OCI-LY7 (cell line): ENCODE results near the gene WNK4. TPM values are rescaled to one million over a fixed set of nuclear protein-coding genes. Genes with fewer than 3 reads are reported as not detected.

Source experiments
- BruUV-seq: library from RNA; stranded (reverse); fragments of 400-500 nt; replicated peaks from 2 replicates; lab custom pipeline; 2021; lab: Mats Ljungman, UMichigan
- CTCF ChIA-PET: fragments of 300-600 bp; sonication (Branson Sonifier 250); formaldehyde crosslinking; loops from one replicate; lab custom pipeline; 2022; ENCODE audit warnings: antibody characterized with exemption; ENCODE audit not compliant: unreplicated experiment; lab: Charles Lee
- POLR2A ChIA-PET: fragments of 300-600 bp; sonication (Branson Sonifier 250); formaldehyde crosslinking; loops from one replicate; lab custom pipeline; 2022; ENCODE audit warnings: antibody characterized with exemption; lab: Charles Lee
- DNase-seq: peaks from one replicate; pipeline ENCODE4 v3.0.0-alpha.2; 2015; ENCODE audit warnings: low spot score
- H2AFZ ChIP-seq: fragments of 200-600 bp; sonication (generic), shearing (Covaris generic); 2 replicates; pipeline ENCODE4 v1.6.1; 2014; ENCODE audit warnings: mild to moderate bottlenecking, antibody characterized with exemption, low read length, moderate library complexity
- H3K27ac ChIP-seq: fragments of 200-600 bp; sonication (generic); 2 replicates; pipeline ENCODE4 v1.5.1; 2014; ENCODE audit warnings: mixed run types, low read depth, mild to moderate bottlenecking, moderate library complexity, low read length, inconsistent platforms; ENCODE audit not compliant: poor library complexity, severe bottlenecking
- H3K36me3 ChIP-seq: fragments of 200-600 bp; sonication (generic); 2 replicates; pipeline ENCODE4 v1.6.1; 2014; ENCODE audit warnings: mild to moderate bottlenecking, antibody characterized with exemption, low read length, moderate library complexity, mixed read lengths; ENCODE audit not compliant: insufficient read depth
- H3K4me1 ChIP-seq: fragments of 200-600 bp; sonication (generic); 2 replicates; pipeline ENCODE4 v1.5.1; 2014; ENCODE audit warnings: mild to moderate bottlenecking, low read length; ENCODE audit not compliant: insufficient read depth, poor library complexity, severe bottlenecking
- H3K4me2 ChIP-seq: fragments of 200-600 bp; sonication (generic); 2 replicates; pipeline ENCODE4 v1.6.1; 2014; ENCODE audit warnings: mild to moderate bottlenecking, low read length
- H3K4me3 ChIP-seq: fragments of 200-600 bp; sonication (generic); 2 replicates; pipeline ENCODE4 v1.5.1; 2014; ENCODE audit warnings: mild to moderate bottlenecking, low read depth, low read length; ENCODE audit not compliant: poor library complexity, severe bottlenecking
- H3K79me2 ChIP-seq: fragments of 200-600 bp; sonication (generic); 2 replicates; pipeline ENCODE4 v1.6.1; 2016; ENCODE audit warnings: low read depth, mild to moderate bottlenecking, low read length, moderate library complexity, mixed read lengths; ENCODE audit not compliant: insufficient read depth
- H3K9me2 ChIP-seq: fragments of 200-600 bp; sonication (generic); 2 replicates; pipeline ENCODE4 v1.6.1; 2016; ENCODE audit warnings: mild to moderate bottlenecking, low read length, mixed read lengths; ENCODE audit not compliant: insufficient read depth
- H3K9me3 ChIP-seq: fragments of 200-600 bp; sonication (generic); 2 replicates; pipeline ENCODE4 v1.6.1; 2014; ENCODE audit warnings: mild to moderate bottlenecking, mixed run types, low read length, mixed read lengths
- H4K20me1 ChIP-seq: fragments of 200-600 bp; sonication (generic); 2 replicates; pipeline ENCODE4 v1.6.1; 2014; ENCODE audit warnings: mild to moderate bottlenecking, antibody characterized with exemption, low read length, moderate library complexity, mixed read lengths; ENCODE audit not compliant: insufficient read depth
- CTCF ChIP-seq: fragments of 200-600 bp; sonication (generic); conservative IDR thresholded peaks from 2 replicates; pipeline ENCODE4 v1.5.1; 2014; ENCODE audit warnings: mild to moderate bottlenecking, antibody characterized with exemption, low read length, moderate library complexity, mixed read lengths
- EZH2phosphoT487 ChIP-seq: fragments of 200-600 bp; sonication (generic); IDR thresholded peaks from 2 replicates; pipeline ENCODE4 v1.6.1; 2018; ENCODE audit warnings: low read depth, borderline replicate concordance, mild to moderate bottlenecking, mixed run types, antibody characterized with exemption, low read length, moderate library complexity, mixed read lengths
- intact Hi-C: fragments of 100-400 bp; cut with micrococcal nuclease; formaldehyde crosslinking; loops from one replicate; pipeline ENCODE4 v1.10.0; 2022; ENCODE audit not compliant: unreplicated experiment
- total RNA-seq, 2 experiments: library from RNA; depleted of rRNA in 1 of 2; stranded (reverse); fragments of >200 nt in 1 of 2; shearing (Covaris generic) in 1 of 2; gene quantifications; 2 replicates each; pipeline ENCODE4 v1.2.3, GENCODE V29; 2014 to 2022

WNK4 gene
- total RNA-seq, 2 experiments from 2014 or later = 2.4 to 8.3 TPM

GRCh38 chr17:42832213-42832933, 52.0 kb downstream of the WNK4 start:
- Histone ChIP-seq H3K27ac (peak overlapping the region; percentile 60), H3K9me2 (no peaks in the 10 kb centered on the region), H3K9me3 (no peaks in the 10 kb centered on the region), H4K20me1 (peaks cover 8% of the 10 kb centered on the region; the same call in 1 of the 2 replicates), H3K79me2 (peaks cover 43% of the 10 kb centered on the region), H3K36me3 (peaks cover 35% of the 10 kb centered on the region), H2AFZ (peak overlapping the region; percentile 86), H3K4me3 (peak overlapping the region; percentile 99), H3K4me2 (peak overlapping the region; percentile 87), H3K4me1 (peaks cover 15% of the 10 kb centered on the region)
- no peak for DNase-seq
- POLR2A ChIA-PET = interaction anchor here (0.5 to 2.2 kb wide), 5 partner anchors 9 to 165 kb away, joined by 3 to 12 read pairs (median 3); partner anchors contain the start of gene BECN1
- TF ChIP-seq CTCF = no peak
- TF ChIP-seq EZH2phosphoT487 = no peak
- BruUV-seq = TSS peak; percentile 88
- CTCF ChIA-PET = interaction anchor here (0.6 kb wide), 1 partner anchor 8 kb away, joined by 4 read pairs; the partner anchor contains the start of gene BECN1
- intact Hi-C loops = loop anchor here (5.0 kb wide), 2 partner anchors 75 to 165 kb away; partner anchors contain the start of gene RPL27

- no peaks in the 10 kb centered on the region for H3K9me3 ChIP-seq
- H3K27ac ChIP-seq = peak within 1 kb of the TSS; percentile 60
- intact Hi-C loops = loop anchor here (5.0 kb wide), 2 partner anchors 74 to 164 kb away; partner anchors contain the start of gene RPL27
- POLR2A ChIA-PET = interaction anchor here (0.5 to 2.2 kb wide), 5 partner anchors 10 to 165 kb away, joined by 3 to 12 read pairs (median 4); partner anchors contain the start of genes BECN1 and RPL27
- peaks cover 8% of the 10 kb centered on the region; the same call in 1 of the 2 replicates for H4K20me1 ChIP-seq
- H2AFZ ChIP-seq = peak within 1 kb of the TSS; percentile 86
- peak within 1 kb of the TSS; percentile 99 for H3K4me3 ChIP-seq
- no peaks in the 10 kb centered on the region for H3K9me2 ChIP-seq
- H3K79me2 ChIP-seq = peaks cover 43% of the 10 kb centered on the region
- BruUV-seq = no TSS peak
- CTCF ChIA-PET = interaction anchor here (0.6 to 0.7 kb wide), 3 partner anchors 9 to 151 kb away, joined by 3 to 4 read pairs (median 3); partner anchors contain the start of gene BECN1
- H3K4me1 ChIP-seq = peaks cover 15% of the 10 kb centered on the region
- TF ChIP-seq EZH2phosphoT487 = no peak
- TF ChIP-seq CTCF = no peak
- H3K4me2 ChIP-seq = peak within 1 kb of the TSS; percentile 87
- peak; percentile 91 for DNase-seq
- peaks cover 43% of the 10 kb centered on the region for H3K36me3 ChIP-seq
Observed at GRCh38 chr17:42832934-42833766, 52.7 kb downstream of the WNK4 start, which contains the start of gene PSME3. Gene PSME3, plus strand, starts transcription at chr17:42833397. Its CDS starts 235 bp downstream, at chr17:42833632.
